ENCODE measurements around the gene VEGFA.
"Not testable (repeated sequence)": the region's sequence is repeated elsewhere in the genome, so short reads cannot be mapped to it uniquely, and the experiment has no call there.

The VEGFA gene

DNA sequence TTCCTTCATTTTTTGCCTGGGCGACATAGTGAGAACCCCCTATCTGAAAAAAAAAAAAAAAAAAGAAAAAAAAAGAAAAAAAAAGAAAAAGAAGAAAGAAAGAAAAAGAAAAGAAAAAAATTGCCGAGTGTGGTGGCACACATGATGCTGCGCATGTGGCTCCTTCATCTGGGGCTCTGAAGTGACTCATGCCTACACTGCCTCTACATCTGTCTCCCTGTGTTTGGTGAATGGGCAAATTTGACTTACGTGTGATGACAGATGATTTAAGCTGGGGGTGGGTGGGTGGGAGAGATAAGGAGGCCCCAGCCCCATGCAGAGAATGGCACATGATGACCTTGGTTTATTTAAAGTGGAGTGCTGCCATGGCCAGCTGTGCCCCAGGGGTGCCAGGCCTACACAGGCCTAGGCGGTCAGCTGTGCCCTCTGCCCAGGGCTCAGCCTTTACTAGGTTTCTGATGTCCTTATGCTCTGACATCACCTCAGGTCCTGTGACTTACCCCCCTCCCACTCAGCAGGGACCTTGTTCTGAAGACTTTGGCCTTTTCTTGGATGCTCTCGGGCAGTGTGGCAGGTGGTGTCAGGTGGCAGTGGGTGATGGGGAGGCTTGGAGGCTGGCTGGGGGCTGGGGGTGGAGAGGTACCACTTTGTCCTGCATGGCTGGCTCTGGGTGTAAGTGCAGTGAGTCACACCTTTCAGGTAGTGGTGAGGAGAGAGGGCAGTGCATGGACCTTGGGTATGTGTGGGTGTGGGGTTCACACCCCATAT lies 41.1 kb downstream of the VEGFA start:
- Histone ChIP-seq H3K4me1 (ENCODE audit: control insufficient read depth, insufficient read depth, low read length) (peaks cover 10% of the 10 kb centered on the region; the same call in 1 of the 2 replicates), H3K27ac (ENCODE audit: low read depth, low read length) (no peak overlapping the region), H3K9ac (ENCODE audit: low read length) (no peak overlapping the region), H3K36me3 (ENCODE audit: control insufficient read depth, insufficient read depth, low read length) (no peaks in the 10 kb centered on the region), H3K9me3 (ENCODE audit: control insufficient read depth, insufficient read depth, low read depth, low read length) (no peaks in the 10 kb centered on the region), H3K4me3 (ENCODE audit: low read depth, low read length) (no peak overlapping the region), H3K27me3 (ENCODE audit: control insufficient read depth, insufficient read depth, low read length) (no peaks in the 10 kb centered on the region)

DNA sequence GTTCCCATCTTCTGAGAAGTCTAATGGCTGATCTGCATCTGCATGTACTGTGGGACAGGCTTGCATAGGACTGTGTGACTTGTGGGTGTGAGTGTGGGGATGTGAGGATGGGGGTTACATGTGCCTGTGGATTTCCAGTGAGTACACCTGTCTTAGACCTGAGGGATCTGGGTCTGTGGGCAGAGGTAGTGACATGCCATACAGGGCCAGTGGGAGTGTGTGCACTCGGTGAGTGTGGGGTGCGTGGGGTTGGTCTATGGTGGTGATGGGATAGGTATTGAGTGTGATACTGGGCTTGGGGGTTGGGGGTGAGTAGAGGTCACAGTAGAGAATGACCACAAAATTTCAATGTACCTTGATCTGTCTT lies 41.7 kb downstream of the VEGFA start:
- Histone ChIP-seq H3K36me3 (ENCODE audit: control insufficient read depth, insufficient read depth, low read length) (no peaks in the 10 kb centered on the region), H3K4me1 (ENCODE audit: control insufficient read depth, insufficient read depth, low read length) (peaks cover 6% of the 10 kb centered on the region; the same call in 1 of the 2 replicates)

DNA sequence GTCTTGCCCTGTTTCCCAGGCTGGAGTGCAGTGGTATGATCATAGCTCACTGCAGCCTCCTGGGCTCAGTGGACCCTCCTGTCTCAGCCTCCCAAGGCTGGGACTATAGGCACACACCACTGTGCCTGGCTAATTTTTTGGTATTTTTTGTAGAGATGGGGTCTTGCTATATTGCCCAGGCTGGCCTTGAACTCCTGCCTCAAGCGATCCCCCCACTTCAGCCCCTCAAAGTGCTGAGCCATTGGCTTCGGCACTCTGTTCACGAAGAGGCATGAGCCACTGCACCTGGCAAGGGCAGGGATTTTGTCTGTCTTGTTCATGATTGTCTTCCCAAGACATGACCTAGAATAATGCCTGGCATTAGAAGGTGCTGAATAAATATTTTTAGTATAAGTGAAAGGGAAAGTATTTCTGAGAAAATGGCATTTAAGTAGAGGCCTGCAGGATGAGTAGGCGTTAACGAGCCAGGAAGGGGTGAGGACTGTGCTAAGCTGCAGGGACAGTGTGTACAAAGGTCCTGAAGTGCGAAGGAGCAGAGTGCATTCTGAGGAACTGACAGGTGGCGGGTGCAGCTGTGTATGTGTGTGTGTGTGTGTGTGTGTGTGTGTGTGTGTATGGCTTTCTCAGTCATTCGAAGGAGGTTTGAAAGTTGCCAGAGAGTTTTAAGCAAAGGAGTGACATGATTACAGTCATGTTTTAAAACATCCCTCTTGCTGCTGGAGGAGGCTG lies 43.0 kb downstream of the VEGFA start:
- Histone ChIP-seq H3K9ac (ENCODE audit: low read length) (no peak overlapping the region), H3K4me1 (ENCODE audit: control insufficient read depth, insufficient read depth, low read length) (no peaks in the 10 kb centered on the region; the same call in 1 of the 2 replicates), H3K4me3 (ENCODE audit: low read depth, low read length) (no peak overlapping the region), H3K27ac (ENCODE audit: low read depth, low read length) (no peak overlapping the region), H3K9me3 (ENCODE audit: control insufficient read depth, insufficient read depth, low read depth, low read length) (no peaks in the 10 kb centered on the region), H3K36me3 (ENCODE audit: control insufficient read depth, insufficient read depth, low read length) (no peaks in the 10 kb centered on the region), H3K27me3 (ENCODE audit: control insufficient read depth, insufficient read depth, low read length) (no peaks in the 10 kb centered on the region)

More for the DNA sequence above, 41.7 kb downstream of the VEGFA start:
- Histone ChIP-seq H3K9me3 (ENCODE audit: control insufficient read depth, insufficient read depth, low read depth, low read length) (no peaks in the 10 kb centered on the region), H3K27me3 (ENCODE audit: control insufficient read depth, insufficient read depth, low read length) (no peaks in the 10 kb centered on the region), H3K4me3 (ENCODE audit: low read depth, low read length) (no peak overlapping the region), H3K9ac (ENCODE audit: low read length) (no peak overlapping the region), H3K27ac (ENCODE audit: low read depth, low read length) (no peak overlapping the region)

DNA sequence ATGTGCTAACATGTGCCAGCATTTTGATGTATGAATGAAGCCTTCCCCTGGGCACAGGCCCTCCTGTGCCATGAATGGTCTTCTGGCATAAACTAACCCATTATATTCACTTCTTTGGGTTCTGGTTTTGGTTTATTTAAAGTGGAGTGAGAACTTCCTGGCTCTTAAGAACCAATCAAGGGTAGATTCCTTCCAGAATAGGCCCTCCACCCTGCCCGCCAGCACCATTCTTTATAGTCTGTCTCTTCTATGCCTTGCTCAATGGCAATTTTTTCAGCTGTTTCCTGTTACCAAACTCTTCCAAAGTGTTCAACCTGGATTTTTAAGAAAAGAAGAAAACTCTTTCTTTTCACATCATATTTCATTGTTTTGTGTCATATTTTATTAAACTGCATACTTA lies 44.1 kb downstream of the VEGFA start:
- Histone ChIP-seq H3K9ac (ENCODE audit: low read length) (no peak overlapping the region), H3K4me3 (ENCODE audit: low read depth, low read length) (no peak overlapping the region), H3K4me1 (ENCODE audit: control insufficient read depth, insufficient read depth, low read length) (no peaks in the 10 kb centered on the region; the same call in 1 of the 2 replicates), H3K9me3 (ENCODE audit: control insufficient read depth, insufficient read depth, low read depth, low read length) (no peaks in the 10 kb centered on the region), H3K36me3 (ENCODE audit: control insufficient read depth, insufficient read depth, low read length) (no peaks in the 10 kb centered on the region), H3K27ac (ENCODE audit: low read depth, low read length) (no peak overlapping the region), H3K27me3 (ENCODE audit: control insufficient read depth, insufficient read depth, low read length) (no peaks in the 10 kb centered on the region)

DNA sequence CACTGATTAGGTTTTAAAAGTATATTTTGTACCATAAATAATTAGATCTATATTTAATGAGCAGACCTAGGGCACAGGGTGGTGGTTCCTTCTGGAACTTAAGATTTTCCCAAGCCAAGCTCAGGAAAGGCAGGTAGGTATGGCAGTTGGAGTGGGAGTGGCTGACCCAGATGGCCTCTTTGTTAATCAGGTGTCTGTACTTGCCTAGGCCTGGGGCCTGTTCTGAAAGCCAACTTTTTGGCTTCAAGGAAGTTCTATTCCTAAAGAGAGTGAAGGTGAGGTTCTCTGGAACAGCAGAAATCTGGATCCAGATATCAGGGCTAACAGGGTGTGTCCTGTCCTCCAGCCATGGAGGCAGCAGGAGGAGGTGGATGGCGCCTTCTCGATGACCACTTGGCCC lies 44.9 kb downstream of the VEGFA start:
- Histone ChIP-seq H3K36me3 (ENCODE audit: control insufficient read depth, insufficient read depth, low read length) (no peaks in the 10 kb centered on the region), H3K4me3 (ENCODE audit: low read depth, low read length) (no peak overlapping the region), H3K27me3 (ENCODE audit: control insufficient read depth, insufficient read depth, low read length) (no peaks in the 10 kb centered on the region), H3K4me1 (ENCODE audit: control insufficient read depth, insufficient read depth, low read length) (no peaks in the 10 kb centered on the region; the same call in 1 of the 2 replicates), H3K9ac (ENCODE audit: low read length) (no peak overlapping the region), H3K27ac (ENCODE audit: low read depth, low read length) (no peak overlapping the region), H3K9me3 (ENCODE audit: control insufficient read depth, insufficient read depth, low read depth, low read length) (no peaks in the 10 kb centered on the region)

DNA sequence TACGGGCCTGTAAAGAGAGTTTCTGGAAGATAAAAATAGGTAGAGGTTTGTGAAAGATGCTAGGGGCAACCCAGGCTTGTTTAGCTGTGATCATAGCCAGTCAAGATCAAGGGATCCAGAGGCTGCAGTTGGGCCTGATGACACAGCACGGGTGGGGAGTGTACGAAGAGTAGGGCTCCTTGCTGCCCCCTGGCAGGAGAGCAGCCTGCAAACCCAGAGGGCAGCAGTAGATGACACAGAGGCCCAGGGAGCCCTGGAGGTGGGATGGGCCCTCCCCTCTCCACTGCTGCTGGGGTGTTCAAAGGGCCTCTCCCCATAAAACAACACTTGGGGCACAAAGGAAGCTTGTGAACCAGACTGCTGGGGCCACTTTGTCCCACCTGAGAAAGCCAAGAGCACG lies 47.2 kb downstream of the VEGFA start:
- Histone ChIP-seq H3K27me3 (ENCODE audit: control insufficient read depth, insufficient read depth, low read length) (no peaks in the 10 kb centered on the region), H3K27ac (ENCODE audit: low read depth, low read length) (no peak overlapping the region)

DNA sequence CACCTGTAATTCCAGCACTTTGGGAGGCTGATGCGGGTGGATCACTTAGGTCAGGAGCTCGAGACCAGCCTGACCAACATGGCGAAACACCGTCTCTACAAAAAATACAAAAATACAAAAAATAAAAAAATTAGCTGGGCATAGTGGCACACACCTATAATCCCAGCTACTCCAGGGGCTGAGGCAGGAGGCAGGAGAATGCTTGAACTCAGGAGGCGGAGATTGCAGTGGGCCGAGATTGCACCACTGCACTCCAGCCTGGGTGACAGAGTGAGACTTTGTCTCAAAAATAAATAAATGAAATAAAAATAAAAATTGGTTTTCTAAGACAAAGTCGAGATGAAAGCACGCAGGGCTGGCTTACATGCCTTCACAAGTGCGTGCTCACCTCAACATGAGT lies 49.0 kb downstream of the VEGFA start:
- H3K9ac ChIP-seq (ENCODE audit: low read length); H3K36me3 ChIP-seq (ENCODE audit: control insufficient read depth, insufficient read depth, low read length); H3K27me3 ChIP-seq (ENCODE audit: control insufficient read depth, insufficient read depth, low read length); H3K4me3 ChIP-seq (ENCODE audit: low read depth, low read length); H3K4me1 ChIP-seq (ENCODE audit: control insufficient read depth, insufficient read depth, low read length); H3K27ac ChIP-seq (ENCODE audit: low read depth, low read length); H3K9me3 ChIP-seq (ENCODE audit: control insufficient read depth, insufficient read depth, low read depth, low read length): not testable (repeated sequence)

More for the DNA sequence above, 47.2 kb downstream of the VEGFA start:
- Histone ChIP-seq H3K36me3 (ENCODE audit: control insufficient read depth, insufficient read depth, low read length) (no peaks in the 10 kb centered on the region), H3K9ac (ENCODE audit: low read length) (no peak overlapping the region), H3K9me3 (ENCODE audit: control insufficient read depth, insufficient read depth, low read depth, low read length) (no peaks in the 10 kb centered on the region), H3K4me1 (ENCODE audit: control insufficient read depth, insufficient read depth, low read length) (no peaks in the 10 kb centered on the region; the same call in 1 of the 2 replicates), H3K4me3 (ENCODE audit: low read depth, low read length) (no peak overlapping the region)

DNA sequence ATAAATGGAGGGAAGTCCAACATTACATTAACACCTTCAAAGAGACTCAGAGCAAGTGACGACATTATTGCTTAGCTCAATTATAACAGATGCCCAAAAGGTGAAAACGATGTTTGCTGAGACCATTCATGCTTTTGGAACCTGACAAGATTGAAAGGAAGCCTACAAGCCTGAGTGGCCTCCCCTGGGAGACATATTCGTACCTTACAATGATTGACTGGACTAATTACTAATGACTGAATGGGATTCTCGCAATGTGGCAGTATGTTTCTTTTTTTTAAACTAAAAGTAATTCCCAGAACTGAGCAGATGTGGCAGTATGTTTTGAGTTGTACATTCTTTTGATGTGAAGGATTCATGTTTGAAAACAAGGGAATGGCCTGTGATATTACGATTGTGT lies 49.9 kb downstream of the VEGFA start:
- Histone ChIP-seq H3K9me3 (ENCODE audit: control insufficient read depth, insufficient read depth, low read depth, low read length) (no peaks in the 10 kb centered on the region), H3K27ac (ENCODE audit: low read depth, low read length) (no peak overlapping the region), H3K4me3 (ENCODE audit: low read depth, low read length) (no peak overlapping the region), H3K9ac (ENCODE audit: low read length) (no peak overlapping the region), H3K4me1 (ENCODE audit: control insufficient read depth, insufficient read depth, low read length) (peaks cover 4% of the 10 kb centered on the region), H3K27me3 (ENCODE audit: control insufficient read depth, insufficient read depth, low read length) (no peaks in the 10 kb centered on the region), H3K36me3 (ENCODE audit: control insufficient read depth, insufficient read depth, low read length) (no peaks in the 10 kb centered on the region)

DNA sequence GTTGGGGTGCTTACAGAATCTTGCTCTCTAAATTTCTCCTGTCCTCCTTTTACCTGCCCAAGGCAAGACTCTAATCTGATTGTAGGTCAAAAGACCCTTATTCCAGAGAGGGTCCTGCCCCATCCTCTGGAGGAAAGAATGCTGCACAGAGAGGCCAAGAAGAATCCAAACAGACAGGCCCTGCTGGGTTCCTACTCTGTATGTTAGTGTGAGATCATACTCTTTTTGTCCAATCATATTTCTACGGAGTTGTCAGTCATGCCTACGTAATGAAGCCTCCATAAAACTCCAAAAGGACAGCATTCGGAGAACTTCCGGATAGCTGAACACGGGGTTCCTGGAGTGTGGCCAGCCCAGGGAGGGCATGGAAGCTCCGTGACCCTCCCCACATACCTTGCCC lies 50.5 kb downstream of the VEGFA start:
- Histone ChIP-seq H3K36me3 (ENCODE audit: control insufficient read depth, insufficient read depth, low read length) (no peaks in the 10 kb centered on the region), H3K9ac (ENCODE audit: low read length) (no peak overlapping the region), H3K27ac (ENCODE audit: low read depth, low read length) (no peak overlapping the region), H3K9me3 (ENCODE audit: control insufficient read depth, insufficient read depth, low read depth, low read length) (no peaks in the 10 kb centered on the region), H3K27me3 (ENCODE audit: control insufficient read depth, insufficient read depth, low read length) (no peaks in the 10 kb centered on the region), H3K4me1 (ENCODE audit: control insufficient read depth, insufficient read depth, low read length) (peaks cover 4% of the 10 kb centered on the region), H3K4me3 (ENCODE audit: low read depth, low read length) (no peak overlapping the region)

DNA sequence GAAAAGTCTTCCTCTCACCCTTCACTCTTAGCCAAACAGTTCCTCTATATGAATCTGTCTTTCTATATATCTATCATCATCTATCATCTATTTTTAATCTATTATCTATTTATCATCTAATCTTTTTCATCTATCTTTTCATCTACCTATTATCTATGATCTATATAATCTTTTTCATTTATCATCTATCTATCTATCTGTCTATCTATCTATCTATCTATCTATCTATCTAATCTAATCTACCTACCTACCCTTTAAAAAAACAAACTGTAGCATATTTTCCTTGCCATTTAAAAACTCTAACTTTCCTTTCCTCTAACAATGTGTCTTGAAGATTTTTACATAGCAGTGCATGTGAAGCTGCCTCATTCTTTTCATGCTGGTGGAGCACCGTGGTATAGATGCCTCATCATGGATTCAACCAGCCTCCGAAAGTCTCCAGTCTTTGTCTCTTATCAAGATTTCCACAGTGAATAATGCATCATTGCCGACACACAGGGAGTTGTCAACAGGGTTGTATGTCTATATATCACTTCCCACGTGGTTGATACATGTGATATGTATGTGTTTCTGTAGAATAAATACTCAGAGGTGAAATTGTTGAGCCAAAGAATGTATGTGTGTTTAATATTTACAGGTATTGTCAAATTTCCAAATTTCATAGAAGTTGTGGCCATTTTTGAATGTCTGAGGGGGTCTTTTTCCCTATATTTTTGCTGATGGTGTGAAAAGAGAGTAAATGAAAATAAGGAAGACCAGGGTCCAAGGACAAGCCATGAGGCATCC lies 51.3 kb downstream of the VEGFA start:
- Histone ChIP-seq H3K27ac (ENCODE audit: low read depth, low read length) (no peak overlapping the region), H3K27me3 (ENCODE audit: control insufficient read depth, insufficient read depth, low read length) (no peaks in the 10 kb centered on the region), H3K4me1 (ENCODE audit: control insufficient read depth, insufficient read depth, low read length) (peaks cover 4% of the 10 kb centered on the region), H3K9ac (ENCODE audit: low read length) (no peak overlapping the region), H3K4me3 (ENCODE audit: low read depth, low read length) (no peak overlapping the region), H3K36me3 (ENCODE audit: control insufficient read depth, insufficient read depth, low read length) (no peaks in the 10 kb centered on the region), H3K9me3 (ENCODE audit: control insufficient read depth, insufficient read depth, low read depth, low read length) (no peaks in the 10 kb centered on the region)

DNA sequence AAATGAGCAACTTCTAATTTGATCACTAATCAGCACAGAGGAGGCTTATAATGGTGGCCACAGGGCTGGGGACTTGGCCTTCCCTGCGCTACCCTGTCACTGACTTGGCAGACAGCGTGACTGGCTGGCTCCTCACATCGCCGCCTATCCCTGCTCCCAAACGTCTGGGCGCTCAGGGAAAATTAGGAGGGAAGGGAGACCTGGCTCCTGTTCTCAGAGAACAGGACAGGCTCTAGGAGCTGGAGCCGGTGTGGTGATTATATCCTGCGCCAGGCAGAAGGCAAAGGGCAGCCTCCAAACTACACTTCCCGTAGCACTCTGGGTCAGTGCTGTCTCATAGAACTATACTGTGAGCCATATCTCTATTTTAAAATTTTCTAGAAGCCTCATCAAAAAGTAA lies 53.4 kb downstream of the VEGFA start:
- no peaks in the 10 kb centered on the region for H3K27me3 ChIP-seq (ENCODE audit: control insufficient read depth, insufficient read depth, low read length)
- peaks cover 4% of the 10 kb centered on the region for H3K4me1 ChIP-seq (ENCODE audit: control insufficient read depth, insufficient read depth, low read length)
- H3K9ac ChIP-seq (ENCODE audit: low read length): no peak overlapping the region
- H3K4me3 ChIP-seq (ENCODE audit: low read depth, low read length): no peak overlapping the region
- H3K27ac ChIP-seq (ENCODE audit: low read depth, low read length): no peak overlapping the region
- H3K36me3 ChIP-seq (ENCODE audit: control insufficient read depth, insufficient read depth, low read length): no peaks in the 10 kb centered on the region
- H3K9me3 ChIP-seq (ENCODE audit: control insufficient read depth, insufficient read depth, low read depth, low read length): no peaks in the 10 kb centered on the region

All from HUES6 (cell line).